HG02759 (cell line): Measurements from ENCODE around the gene C1GALT1.
"Not testable (repeated sequence)": the region's sequence is repeated elsewhere in the genome, so short reads cannot be mapped to it uniquely, and the experiment has no call there.

Experiments used
- ATAC-seq: cut with Tn5 transposase; IDR thresholded peaks from one replicate; pipeline ENCODE4 v1.9.1; 2021; ENCODE audit warnings: mild to moderate bottlenecking, moderate library complexity; ENCODE audit not compliant: unreplicated experiment

The C1GALT1 gene

DNA sequence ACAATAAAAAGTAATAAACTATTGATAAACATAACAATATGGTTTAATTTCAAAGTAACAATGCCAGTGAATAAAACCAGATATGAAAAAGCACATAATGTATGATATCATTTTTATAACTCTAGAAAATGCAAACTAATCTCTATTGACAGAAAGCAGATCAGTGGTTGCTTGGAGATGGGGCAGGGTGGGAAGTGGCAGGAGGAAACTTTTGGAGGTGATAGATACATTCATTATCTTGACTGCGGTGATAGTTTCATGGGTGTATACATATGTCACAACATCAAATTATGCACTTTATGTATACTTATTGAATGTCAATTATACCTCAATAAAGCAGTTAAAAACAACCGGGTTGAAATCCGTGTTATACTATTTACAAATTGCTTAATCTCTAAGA is 16.0 kb upstream of the C1GALT1 start:
- ATAC-seq, result no peak

DNA sequence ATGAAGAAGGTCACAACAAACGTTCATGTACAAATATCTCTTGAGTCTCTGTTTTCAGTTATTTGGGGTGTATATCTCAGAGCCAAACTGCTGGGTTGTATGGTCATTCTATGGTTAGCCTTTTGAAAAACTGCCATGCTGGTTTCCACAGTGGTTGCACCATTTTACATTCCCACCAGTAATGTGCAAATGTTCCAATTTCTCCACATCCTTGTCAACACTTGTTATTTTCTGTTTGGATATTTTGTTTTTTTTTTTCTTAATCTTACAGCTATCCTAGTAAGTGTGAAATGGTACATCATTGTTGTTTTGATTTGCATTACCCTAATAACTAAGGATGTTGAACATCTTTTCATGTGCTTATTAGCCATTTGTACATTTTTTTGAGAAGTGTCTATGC is 13.0 kb upstream of the C1GALT1 start:
- no peak for ATAC-seq

DNA sequence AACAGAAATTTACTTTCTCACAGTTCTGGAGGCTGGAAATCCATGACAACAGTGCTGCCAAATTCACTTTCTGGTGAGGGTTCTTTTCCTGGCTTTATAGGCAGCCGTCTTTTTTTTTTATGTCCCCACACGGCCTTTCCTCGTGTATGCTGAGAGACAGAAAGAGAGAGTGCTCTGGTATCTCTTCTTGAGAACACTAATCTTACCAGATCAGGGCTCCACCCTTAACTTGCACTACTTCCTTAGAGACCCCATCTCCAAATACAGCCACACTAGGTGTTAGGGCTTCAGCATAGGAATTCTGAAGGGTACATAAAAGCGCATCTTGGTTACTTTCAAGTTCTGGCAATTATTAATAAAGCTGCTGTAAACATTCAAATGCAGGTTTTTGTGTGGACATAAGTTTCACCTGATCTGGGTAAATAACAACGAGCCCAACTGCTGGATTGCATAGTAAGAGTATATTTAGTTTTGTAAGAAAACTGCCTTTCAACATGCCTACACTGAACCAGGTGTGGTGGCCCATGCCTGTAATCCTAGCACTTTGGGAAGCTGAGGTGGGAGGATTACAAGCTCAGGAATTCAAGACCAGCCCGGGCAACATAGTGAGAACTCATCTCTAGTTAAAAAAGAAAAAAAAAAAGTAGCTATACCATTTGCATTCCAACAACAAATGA is 8.2 kb upstream of the C1GALT1 start:
- no peak for ATAC-seq

DNA sequence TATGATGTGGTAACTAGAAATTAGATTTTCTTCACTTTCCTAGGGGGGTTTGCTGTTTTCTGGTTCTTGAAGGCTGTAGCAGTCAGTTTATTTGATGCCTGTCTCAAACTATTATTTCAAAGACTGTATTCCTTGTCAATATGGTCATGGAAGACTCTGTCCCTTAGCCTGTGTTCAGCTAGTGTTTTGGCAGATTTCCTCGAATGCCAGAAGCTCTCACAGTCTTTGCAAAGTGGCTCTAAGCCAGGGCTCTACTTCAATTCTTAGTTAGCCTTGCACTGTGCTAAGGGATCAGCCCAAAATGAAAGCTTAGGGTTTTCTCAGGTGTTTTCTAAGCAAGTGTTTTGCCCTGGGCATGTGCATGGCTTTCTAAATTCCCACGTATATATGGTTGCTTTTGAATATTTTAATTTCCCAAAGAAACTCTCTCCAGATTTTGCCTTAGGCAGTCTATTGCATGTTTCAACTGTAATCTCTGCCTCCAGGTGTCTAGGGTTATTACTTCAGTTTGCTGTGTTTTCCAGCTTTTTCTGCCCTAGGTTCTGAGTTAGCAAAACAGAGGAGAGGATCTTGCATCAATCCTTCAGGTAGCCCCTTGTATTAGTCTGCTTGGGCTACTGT is 7.2 kb upstream of the C1GALT1 start:
- no peak for ATAC-seq

DNA sequence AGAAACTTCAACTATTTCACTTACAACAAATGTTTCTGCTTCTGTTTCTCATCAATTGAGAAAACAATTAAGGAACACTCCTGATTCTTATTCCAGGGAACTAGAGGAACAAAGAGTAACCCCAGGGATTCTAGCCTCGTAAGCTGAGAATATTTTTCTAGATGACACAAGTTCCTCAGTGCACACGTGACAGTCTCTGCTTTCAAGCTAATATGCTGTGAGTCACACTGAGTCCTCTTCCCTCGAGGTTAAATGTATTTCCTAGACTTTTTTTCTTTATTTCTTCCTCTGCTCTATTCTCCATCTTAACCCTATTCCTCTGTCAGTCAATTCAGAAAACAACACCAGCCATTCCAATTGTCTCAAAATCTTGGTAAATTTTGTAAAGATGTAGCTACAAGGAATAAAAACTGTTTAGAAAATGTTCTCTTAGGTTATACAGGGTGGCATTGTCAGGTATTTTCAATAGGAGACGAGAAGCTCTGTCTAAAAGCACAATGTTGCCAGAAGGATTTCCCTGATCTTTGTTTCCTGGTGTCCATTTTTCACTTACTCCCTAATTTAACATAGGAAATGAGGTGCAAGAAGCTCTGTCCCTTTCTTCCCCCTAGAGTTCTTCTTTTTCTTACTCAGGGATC is 5.8 kb upstream of the C1GALT1 start:
- no peak for ATAC-seq

DNA sequence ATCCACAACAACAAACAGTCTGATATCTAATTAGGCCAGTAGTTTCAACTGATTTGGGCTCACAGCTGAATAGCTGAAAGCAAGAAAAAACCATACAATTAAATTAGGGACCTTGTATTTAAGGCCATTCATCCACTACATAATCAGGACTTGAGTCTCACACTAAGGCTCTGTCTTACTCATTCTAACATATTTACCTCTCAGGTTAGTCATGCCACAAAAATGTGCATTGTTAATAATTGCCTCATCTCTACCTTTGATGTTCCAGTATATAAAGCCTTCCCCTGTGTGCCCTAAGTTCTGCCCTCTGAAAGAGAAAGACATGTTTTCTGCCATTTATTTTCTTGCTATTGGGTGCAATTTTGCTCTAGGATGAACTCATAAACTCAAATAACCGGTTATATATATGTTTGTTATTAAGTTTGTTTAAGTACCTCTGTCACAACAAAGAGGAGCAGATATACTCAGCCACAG is 5.3 kb upstream of the C1GALT1 start:
- ATAC-seq, result no peak

DNA sequence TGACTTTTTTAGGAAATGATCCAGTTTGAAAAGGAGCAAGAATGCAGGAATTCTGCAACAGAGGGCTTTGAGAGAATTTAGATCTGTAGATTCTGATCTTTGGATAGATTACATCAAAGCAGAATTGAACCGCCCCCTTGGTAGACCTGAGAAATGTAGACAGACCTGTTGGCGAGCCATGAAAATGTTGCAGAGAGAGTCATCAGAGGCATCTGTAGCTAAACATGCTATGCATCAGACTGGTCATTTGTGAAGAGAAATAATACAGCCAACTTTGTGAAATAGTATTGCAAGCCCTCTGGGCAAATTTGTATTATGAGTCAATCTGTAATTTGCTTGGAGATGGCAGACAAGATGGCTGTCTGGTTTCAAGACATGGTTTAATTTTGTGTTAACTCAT is 4.3 kb upstream of the C1GALT1 start:
- no peak for ATAC-seq

DNA sequence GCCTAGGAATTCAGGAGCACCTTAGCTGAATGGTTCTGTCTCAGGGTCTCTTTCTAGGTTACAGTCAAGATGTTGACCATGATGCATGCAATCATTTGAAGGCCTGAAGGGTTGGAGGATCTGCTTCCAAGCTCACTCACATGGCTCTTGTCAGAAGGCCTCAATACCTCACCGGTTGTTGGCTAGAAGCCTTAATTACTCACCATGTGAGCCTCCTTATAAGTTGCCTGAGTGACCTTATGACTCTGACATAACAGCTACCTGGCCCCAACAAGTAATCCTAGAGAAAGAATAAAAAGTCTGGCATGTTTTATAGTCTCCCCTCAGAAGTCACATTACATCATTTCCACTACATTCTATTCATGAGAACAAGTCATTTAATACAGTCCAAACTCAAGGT is 3.4 kb upstream of the C1GALT1 start:
- no peak for ATAC-seq

DNA sequence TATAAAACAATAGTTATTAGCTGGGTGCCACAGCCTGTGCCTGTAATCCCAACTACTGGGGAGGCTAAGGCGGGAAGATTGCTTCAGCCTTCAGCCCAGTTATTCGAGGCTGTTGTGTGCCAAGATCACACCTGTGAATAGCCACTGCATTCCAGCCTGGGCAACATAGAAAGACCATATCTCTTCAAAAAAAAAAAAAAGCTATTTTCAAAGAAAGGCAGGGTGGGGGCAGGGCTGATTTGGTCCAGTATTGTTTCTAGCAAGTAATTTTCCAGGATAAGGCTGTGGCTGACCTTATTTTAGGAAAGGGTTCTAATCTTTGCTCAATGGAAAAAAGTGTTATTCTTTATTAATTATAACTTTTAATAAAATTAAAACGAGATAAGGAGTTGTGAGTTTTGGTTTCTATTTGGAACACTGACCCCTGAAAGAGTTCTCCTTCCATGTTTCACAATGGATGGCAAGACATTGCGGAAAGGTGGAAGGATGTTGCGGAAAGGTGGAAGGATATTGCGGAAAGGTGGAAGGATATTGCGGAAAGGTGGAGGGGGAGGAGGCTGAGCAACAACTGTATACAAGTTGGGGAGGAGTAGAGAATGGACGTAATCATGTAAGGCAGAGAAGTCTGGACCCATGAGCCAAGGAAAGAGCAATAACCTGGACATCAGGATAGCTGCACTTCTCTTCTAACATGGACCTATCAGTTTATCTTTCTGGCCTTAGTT is 1.5 kb upstream of the C1GALT1 start:
- no peak for ATAC-seq

DNA sequence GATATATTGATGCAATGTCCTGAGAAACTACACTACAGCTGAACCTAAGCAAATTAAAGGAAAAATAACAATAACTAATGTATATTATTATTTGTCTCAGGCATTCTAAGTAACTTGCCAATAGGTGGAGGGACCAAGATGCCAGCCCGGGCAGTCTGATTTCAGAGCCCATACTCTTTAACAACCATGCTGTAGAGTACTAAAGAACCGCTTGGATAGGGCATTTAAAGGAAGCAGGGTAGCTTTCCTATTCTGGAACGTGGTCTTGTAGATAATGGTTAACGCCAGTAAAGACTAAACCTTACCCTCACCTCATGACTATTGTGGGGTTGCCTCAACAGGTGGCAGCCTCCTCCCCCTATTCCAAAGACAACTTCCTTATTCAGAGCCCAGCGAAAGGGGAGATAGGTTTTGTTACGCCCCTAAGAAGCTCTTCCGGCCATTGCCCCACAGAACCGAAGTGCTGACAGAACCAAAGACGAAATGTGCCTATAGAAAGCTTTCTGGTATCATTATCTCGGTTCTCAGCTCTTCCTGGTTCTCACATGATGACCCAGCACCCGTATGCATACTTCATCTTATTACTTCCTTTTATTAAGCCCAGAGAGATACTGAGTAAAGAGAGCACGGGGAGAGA is 707 bp upstream of the C1GALT1 start:
- ATAC-seq, result peak; percentile 36

DNA sequence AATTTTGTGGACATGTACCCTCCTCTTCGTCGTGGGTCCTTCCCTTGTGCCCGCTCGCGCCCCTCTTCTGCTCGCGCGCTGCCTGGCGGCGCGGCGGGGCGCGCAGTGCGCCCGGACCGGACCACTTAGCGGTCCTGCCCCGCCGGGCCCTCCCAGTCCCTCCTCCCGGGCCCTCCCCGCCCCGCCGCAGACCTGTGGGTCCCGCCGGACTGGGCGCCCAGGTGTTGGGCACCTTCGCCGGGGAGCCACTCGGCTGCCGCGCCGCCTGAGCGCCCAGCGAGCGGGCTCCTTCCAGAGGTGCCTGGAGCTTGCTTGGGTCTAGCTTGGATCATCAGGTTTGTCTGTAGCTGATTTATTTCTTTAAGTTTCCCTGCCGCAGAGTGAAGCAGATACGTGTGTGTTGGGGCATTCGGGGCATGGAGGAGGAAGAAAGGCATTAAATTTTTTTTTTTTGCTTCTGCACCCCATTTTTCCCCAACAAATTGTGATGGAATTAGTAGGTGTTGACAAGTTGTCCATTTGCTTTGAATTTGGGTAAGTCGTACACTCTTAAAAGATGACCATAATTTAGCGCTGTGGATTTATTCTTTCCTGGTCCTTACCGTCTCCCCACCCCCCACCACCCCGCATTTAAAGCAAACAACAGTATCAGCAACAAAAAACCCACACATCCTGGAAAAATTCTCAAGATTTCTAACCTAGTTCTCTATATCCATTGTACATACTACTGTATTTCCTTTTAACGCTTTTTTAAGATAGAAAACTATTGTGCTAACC is 905 bp downstream of the C1GALT1 start:
- ATAC-seq, result peak; percentile 34

DNA sequence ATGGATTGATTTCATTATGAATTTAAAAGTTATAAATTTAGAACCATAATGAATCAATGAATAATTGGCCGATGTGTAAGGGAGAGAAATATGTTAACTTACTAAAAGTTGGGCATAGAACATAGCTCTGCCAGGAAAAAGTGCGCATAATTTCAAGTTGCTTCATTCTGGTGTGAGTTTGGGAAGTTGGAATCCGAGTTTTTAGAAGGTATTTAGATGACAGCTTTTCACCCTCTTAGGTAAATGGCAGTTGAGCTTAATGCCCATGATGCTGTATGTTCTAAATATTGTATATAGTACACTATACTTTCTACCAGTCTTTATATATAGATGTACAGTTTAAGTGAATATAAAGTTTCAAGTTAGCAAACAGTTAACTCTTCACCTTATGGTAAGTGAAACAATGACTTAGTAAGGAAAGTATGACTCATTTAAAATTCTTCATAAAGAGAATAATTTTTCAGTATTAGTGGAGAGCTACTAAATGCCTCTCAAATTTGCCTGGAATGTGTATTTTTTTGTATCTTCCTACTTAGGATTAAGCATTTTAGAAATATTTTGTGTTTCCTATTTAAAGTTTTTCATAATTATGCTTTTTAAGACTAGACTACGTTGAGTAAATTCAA is 1.6 kb downstream of the C1GALT1 start:
- no peak for ATAC-seq

DNA sequence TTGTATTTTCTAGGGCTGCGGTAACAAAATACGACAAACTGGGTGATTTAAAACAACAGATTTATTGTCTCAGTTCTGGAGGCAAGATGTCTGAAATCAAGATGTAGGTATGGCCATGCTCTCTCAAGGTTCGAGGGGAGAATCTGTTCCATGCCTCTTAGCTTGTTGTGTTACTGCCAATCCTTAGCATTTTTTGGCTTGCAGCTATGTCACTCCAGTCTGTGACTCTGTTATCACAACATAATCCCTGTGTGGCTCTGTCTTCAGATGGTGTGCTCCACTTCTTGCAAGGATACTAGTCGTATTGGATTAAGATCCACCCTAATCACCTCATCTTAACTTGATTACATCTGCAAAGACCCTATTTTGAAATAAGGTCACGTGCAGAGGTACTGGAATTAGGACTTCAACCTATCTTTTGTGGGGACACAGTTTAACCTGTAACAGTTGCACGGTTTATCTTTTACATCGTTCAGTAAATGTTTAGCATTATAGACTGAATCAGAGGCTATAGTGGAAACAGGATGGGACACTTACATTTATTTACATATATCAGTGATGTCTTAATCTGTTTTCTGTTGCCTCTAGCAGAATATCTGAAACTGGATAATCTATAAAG is 3.1 kb downstream of the C1GALT1 start:
- no peak for ATAC-seq

DNA sequence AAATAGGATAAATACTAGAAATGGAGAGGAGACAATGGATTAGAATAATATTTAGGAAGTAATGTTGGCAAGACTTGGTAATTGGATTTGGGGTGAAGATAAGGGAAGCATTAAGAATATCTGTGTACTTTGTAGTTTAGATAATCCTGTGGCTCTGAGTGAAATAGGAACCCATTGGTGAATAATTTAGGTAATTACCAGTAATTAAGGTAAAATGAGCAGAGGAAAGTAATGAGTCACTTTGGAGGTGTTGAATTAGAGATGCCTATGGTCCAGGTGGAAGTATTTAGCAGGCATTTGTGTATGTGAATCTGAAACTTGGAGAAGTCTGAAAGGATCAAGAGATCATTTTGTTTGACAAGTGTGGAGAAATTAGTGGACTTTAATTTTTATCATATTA is 5.7 kb downstream of the C1GALT1 start:
- no peak for ATAC-seq

DNA sequence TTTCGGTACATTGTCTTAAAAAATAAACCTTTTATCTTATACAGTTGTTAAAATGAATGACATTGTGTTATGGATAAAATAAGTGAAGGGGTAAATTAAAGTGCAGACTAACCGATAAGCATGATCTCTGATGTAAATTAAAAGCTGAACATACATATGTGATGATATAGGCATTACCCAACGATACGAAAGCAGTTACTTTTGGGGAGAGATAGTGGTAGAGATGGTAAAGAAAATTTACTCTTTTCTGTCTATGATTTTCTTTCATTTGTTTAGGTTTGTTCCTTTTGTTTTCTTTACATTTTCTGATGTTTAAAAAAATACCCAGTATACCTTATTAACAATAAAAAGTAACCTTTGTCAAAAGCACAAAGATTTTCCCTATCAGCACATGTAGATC is 6.4 kb downstream of the C1GALT1 start:
- ATAC-seq, result no peak

DNA sequence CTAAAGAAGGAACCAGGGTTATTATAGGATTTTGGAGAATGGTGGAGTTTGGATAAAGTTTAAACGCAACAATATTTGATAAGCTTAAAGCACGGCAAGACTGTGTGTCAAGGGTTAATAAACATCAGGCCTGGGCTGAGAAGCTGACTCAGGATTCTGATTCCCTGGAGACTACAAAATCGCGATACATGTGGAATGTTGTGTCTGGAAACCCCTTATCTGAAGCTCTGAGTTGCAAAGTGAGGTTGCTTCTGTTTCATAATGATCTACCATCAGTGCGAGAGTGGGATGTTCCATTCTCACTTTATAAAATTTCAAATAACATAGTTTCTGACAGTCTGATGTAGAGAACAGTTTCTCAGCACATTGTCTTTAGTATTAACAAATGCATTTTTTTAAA is 7.8 kb downstream of the C1GALT1 start:
- ATAC-seq, result no peak

DNA sequence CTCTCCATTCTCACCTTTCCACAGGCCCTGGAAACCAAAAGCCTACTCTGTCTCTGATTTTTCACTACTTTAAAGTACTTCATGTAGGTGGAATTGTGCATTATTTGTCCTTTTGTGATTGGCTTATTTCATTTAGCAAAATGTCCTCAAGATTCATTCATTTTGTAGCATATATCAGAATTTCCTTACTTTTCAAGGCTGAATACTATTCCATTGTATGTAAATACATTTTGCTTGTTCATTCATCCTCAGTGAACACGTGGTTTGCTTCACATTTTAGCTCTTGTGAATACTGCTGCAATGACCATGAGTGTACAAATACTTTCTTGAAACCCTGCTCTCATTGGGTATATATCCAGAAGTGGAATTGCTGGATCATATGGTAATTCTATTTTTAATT is 8.8 kb downstream of the C1GALT1 start:
- ATAC-seq, result no peak

DNA sequence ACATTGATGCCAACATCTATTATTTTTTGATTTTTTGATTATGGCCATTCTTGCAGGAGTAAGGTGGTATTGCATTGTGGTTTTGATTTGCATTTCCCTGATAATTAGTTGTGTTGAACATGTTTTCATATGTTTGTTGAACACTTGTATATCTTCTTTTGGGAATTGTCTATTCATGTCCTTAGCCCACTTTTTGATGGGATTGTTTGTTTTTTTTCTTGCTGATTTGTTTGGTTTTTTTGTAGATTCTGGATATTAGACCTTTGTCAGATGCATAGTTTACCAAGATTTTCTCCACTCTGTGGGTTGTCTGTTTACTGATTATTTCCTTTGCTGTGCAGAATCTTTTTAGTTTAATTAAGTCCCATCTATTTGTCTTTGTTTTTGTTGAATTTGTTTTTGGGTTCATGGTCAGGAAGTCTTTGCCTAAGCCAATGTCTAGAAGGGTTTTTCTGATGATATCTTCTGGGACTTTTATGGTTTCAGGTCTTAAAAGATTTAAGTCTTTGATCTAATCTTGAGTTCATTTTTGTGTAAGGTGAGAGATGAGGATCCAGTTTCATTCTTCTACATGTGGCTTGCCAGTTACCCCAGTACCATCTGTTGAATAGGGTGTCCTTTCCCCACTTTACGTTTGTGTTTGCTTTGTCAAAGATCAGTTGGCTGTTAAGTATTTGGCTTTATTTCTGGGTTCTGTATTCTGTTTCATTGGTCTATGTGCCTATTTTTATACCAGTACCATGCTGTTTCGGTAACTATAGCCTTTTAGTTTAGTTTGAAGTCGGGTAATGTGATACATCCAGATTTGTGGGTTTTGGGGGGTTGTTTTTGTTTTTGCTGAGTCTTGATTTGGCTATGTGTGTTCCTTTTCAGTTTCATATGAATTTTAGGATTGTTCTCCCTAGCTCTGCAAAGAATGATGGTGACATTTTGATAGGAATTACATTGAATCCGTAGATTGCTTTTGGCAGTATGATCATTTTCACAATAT is 10.7 kb downstream of the C1GALT1 start:
- not testable (repeated sequence) for ATAC-seq
